HG03025 (cell line): Measurements from ENCODE around the gene WDR1.

Source experiments
- ATAC-seq: cut with Tn5 transposase; IDR thresholded peaks from one replicate; pipeline ENCODE4 v1.9.1; 2021; ENCODE audit warnings: mild to moderate bottlenecking, moderate library complexity; ENCODE audit not compliant: unreplicated experiment, low FRiP score

WDR1 gene

DNA sequence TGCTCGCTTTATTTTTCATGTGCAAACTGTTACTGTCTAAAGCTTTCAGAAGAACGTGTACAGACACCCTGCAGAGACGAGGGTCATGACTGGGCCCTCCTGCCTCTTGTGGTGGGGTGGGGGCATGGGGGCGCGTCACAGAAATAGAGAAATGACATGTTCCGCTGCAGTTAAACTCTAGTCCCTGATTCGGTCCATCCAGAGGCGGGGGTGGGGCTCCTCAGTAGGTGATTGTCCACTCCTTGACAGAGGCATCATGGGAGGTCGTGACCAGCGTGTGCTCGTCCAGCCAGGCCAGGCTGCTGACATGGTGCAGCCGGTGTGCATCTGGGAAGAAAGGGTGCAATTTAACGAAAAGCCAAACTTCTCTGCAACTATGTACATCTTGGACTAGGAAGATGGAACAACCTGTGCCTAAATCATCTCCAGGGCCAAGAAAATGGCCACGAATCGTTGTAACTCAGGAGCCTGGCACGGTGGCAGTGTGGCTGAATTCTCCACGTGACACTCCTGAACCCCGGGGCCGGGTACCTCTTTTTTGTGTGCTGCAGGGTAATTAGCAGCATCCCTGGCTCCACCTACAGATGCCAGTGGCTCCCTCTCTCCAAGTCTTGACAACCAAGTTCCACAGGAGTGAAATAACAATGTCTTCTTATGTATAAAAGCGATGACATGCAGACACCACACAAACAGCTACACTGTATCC lies 41.3 kb downstream of the WDR1 start:
- ATAC-seq, result no peak

DNA sequence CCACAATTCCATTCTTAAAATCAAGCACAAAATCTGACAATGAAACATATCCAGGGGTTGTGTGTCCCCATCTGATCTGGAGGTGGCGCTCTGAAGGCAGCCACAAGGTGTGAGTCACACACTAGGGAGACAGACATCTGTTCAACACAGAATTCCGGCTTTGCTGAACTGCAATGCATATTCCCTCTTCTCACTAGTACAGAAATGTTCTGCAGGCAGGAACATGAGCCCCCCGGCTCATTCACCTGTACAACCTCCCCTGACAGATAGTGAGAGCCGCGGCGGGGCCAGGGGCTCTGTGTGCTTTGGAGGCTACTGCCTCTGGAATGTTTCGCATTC lies 41.9 kb downstream of the WDR1 start:
- ATAC-seq, result no peak

DNA sequence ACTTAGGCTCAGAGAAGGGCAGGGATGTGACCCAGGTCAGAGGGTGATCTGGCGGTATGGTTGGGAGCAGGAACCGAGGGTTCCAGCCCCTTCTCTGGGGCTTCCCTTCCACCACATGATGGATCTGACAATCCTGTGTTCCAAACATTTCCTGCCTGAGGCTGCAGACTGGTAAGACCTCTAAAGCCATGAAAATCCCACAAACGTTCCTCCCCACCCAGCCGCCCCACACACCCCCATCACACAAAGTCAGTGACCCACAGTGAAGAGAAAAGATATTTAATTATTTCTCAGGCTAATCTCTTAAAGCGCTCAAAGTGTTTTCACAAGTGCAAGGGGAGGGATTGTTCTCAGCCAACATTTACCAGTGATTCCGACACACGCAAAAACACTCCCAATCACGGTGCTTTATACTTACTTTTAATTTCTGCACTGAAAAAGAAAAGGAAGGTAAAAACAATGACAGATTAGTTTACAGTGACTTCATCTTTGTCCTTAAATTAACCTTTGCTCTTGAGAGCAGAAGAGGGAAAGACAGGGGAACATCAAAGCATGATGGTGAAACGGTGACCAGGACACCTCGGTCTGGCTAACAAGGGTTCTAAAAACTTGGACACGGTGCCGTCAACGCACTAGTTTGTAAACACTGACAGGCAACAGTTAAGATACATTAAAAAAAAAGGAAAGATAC lies 42.4 kb downstream of the WDR1 start:
- no peak for ATAC-seq

DNA sequence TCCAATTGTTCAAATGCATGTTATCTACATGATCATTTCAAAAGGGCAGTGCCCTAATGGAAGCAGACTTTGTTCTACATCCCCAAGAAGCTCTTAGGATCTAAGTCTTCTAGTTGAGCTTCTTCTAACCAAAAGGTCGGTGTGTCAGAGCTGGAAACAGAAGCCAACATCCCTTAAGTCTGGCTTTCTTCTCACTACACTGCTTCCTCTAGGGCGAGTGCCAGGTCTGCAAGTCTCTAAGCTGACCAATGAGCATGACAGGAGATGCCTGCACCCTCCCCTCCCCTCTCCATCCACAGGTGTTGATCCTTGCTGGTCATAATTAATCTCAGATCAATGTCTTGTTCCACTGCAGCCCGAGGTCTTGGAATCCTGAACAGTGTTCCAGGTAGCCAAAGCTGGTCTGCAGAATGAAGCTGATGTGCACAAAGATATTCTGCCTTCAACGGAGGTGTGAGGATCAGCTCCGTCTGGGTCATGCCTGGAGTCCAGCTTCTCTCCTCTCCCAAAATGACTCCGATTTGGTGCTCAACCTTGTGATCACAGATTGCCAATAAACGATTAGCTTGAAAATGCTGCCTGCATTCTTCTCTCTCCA lies 44.1 kb downstream of the WDR1 start:
- no peak for ATAC-seq

DNA sequence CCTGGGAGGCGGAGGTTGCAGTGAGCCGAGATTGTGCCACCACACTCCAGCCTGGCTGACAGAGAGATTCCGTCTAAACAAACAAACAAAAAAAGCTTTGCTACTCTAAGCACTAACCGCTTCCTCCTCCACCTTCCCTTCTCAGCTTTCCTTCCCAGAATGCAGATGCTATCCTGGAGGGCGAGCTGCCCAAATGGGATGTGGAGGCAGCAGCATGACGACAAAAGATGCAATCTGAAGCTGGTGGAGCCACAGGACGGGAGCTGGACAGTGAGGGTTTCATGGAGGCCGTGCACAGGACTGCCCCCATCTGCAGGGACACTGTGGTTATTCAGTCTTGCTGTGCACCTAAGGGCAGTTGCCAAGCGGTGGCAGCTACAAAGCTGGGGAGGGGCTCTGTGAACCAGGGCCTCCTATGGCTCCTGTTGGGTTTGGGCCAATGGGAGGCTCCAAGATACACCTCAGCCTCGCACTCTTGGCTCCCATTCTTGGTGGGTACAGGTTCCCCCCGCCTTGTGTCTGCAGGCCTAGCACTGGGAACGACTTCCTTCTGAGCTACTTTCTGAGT lies 47.4 kb downstream of the WDR1 start:
- ATAC-seq, result no peak

DNA sequence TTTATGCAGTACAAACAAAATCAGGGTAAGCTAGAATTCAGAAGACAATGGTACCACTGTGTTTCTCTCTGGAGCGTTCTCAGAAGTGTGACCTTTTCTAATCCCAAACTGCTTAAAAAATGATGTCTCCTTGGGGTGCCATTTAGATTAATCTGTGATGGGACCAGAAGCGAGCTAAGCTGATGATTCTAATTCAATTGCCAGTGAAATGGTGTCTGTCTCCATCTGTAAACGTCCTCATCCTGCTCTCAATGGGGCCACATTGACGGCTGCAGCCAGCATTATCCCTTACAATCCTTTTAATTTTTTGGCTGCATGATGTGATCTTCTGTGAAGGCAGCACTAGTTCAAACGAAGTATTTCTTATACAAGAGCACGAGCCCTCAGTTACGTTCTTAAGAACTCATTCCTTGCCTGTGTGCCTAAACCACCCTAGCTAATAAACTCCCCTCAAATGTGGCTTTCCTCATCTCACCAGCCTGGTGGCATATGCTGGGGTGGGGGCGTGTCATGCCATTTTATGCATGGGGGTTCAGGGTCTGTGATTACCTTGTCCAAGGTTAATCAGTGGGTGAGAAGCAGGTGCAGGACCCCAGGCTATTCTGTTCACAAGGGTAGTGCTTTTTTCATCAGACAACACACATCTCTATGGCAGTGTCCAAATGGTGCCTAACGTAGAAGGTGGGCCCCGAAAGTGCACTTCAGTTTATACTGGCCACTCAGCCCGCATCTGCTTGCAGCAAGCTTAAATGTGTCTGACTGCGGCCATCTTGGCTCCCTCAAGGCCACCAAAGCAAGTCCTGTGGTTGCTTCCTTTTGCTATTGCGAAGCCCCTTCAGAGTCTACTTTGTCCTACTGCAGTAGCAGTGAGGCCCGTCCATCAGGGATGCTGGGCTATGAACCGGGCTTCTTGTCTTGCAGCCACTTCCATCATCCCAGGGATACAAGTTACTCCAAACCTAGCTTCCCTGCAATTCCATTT lies 49.6 kb downstream of the WDR1 start:
- ATAC-seq, result no peak

DNA sequence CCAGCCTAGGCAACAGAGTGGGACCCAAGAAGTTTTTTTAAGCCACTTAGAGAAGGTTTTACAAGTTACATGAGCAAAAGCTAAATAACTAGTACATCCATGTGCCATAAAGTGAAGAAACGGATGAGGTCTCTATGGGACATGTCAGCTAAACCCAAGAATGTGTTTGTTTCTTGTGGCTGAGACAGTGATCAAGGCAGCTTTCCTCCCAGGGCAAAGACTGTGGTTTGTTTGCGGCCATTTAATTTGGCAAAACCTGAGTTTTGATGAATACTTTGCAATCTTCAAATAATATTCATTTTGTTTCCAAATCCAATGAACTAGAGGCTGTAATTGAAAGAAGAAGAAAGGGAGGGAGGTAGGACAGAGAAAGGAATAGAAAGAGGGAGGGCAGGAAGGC lies 50.4 kb downstream of the WDR1 start:
- ATAC-seq, result no peak

DNA sequence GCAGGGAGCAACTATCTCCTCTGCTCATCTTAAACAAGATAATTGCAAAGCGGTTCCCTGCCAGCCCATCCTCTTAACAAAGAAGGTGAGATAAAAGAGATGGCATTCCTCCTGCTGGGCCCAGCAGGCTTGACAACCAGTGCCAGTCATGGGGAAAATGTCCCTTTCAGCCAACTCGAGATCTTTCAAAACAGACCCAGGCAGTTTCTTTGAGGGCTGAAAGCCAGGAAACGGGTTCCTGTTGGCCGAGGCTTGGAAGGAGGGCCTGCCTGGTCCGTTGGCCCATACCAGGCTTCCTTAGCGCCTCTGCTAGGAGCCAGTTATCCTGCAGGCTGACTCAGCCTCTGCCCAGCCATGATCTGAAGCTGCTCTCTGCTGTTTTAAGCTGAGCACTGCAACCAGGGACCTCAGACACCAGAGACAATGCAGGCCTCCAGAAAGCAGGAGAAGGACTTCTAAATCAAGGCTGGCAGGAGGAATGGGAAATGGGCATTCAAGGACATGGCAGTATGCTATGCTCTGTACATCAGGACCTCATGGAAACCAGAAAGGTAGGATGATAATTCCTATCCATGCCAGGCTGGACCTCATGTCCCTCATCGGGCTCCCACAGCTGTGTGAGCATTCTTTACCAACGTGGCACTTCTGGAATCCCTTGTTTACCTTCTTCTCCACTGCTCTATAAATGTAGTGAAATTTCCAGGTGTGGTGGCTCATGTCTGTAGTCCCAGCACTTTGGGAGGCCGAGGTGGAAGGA lies 52.9 kb downstream of the WDR1 start:
- ATAC-seq, result no peak

DNA sequence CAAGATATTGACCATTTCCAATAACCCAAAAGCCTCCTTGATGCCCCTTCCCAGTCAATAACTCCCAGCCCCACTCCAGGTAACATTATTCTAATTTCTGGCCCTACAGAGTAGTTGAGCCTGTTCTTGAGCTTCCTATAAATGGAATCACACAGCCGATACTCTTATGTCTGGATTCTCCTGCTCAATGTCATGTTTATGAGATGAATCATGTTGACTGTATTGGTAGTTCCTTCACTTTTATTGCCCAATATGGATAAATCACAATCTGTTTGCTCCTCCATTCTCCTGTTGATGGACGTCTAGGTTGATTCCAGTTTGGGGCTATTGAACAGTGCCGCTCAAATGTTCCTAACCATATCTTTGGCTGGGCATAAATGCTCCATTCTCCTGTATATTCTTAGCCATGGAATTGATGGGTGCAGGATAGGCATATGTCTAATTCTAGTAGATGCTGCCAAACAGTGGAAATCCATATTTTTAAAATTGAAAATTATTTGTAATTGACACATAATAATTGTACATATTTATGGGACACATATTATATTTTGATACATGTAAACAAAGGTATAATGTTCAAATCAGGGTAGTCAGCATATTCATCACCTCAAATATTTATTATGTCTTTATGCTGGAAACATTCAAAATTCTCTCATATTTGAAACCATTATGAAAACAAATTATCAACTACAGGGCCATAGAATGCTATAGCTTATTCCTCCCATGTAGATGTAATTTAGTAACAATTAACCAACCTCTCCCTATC lies 54.8 kb downstream of the WDR1 start:
- no peak for ATAC-seq

DNA sequence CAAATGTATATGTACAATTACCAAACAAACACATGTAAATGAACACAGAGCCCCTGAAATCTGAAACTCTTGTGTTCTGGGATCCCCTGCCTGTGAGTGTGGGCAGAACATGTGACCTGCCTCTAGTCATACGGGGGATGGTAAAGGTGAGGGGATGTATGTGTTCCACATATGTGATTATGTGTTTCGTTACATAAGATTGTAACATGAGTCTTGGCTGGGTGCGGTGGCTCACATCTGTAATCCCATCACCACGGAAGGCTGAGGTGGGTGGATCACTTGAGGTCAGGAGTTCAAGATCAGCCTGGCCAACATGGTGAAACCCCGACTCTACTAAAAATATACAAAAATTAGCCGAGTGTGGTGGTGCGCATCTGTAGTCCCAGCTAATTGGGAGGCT lies 58.2 kb downstream of the WDR1 start:
- no peak for ATAC-seq

DNA sequence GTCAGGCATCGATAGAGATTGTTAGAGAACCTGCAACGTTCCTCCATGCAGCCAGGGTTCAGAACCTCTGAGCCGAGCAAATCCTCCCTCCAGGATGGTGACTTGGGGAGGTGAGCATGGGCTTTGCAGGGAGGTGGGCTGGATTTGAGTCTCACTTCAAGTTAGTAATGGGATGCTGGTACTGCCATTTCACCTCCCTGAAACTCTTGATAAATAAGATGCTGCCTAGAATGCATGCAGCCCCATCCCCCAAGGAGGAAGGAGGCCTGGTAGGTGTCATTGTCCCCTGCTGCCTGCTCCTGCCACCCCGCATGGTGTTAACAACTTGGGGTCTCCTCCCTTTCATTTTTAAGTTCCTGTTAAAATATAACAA lies 59.6 kb downstream of the WDR1 start:
- ATAC-seq, result no peak

DNA sequence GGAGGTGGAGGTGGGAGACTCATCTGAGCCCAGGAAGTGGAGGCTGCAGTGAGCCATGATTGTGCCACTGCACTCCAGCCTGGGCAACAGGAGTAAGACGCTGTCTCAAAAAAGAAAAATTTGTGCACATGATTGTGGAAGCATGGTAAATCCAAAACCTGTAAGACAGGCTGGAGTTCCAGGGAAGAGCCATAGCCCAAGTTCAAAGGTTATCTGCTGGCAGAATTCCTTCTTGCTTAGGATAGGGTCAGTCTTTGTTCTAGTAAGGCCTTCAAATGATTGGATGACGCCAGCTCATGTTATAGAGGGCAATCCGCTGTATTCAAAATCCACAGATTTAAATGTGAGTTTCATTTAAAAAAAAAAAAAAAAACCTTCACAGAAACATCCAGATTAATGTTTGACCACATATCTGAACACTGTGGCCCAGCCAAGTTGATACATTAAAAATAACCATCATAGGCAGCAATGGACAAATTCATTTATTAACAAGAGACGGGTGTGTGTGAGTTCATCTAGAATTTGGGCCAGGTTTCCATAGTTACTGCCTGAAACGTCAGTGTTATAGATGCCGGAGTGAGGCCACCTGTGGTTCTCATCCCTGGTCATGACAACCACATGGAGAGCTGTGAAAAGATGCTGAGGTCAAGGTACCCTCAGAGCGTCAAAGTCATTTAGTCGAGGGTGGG lies 60.1 kb downstream of the WDR1 start:
- no peak for ATAC-seq

DNA sequence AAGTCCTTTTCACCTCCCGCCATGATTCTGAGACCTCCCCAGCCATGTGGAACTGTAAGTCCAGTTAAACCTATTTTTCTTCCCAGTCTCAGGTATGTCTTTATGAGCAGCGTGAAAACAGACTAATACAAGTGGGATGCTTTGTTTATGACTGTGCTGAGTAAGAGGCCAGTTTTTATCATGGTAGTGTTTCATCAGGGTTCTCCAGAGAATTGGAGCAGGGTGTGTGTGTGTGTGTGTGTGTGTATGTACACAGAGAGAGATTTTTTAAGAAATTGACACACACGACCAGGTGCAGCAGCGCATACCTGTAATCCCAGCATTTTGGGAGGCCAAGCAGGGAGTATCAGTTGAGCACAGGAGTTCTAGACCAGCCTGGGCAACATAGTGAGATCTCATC lies 60.7 kb downstream of the WDR1 start:
- no peak for ATAC-seq

DNA sequence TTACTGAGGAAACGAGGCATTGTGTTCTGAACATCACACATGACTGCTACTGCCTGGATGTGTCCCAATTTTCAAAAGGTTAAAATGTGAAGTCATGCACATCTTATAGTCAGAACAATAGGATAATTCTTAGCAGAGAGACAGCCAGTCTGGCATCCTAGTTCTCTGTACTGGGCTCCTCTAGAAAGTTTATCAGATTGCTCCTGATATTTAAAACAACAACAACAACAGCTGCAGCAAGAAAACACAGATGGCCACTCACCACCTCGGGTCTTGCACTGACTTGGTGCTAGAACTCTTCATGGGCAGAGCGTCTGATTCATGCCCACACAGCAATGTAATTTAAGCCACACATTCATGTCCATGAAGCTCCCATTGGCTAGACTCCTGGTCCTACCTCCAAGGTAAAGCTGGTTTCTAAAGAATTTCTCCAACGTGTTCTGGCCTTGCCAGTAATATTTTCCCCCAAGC lies 62.0 kb downstream of the WDR1 start:
- no peak for ATAC-seq

DNA sequence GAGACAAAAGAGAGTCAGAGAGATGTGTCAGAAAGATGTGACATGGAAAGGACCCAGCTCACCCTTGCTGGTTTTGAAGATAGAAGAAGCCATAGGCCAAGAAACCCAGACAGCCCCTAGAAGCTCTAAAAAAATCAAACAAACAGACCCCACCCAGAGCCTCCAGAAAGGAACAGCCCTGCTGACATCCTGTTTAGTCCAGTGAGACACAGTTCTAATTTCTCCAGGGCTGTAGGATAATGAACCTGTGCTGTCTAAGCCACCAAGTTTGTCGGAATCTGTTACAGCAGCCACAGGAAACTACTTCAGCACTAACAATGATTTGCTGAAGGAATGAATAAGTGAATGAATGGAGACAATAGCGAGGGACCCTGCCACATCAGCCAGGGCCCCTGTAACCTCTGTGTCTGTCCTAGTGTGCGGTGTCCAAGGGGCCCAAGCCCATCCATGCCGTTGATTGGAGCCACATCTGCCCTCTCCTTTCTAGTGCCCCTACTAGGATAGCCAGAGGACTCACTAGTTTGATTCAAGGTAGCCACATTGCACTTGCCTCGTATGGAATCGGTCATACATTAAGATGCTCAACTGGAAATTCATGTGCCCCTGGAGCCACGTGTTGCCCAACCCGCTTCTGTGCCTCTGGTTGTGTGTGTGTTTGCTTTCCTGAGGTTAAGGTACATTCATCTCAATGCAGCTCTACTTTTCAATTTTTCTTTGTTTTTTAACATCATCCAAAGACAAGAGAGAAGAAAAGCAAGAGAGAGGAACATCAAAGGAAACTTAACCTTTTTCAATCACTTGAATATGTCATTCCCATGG lies 62.8 kb downstream of the WDR1 start:
- no peak for ATAC-seq

DNA sequence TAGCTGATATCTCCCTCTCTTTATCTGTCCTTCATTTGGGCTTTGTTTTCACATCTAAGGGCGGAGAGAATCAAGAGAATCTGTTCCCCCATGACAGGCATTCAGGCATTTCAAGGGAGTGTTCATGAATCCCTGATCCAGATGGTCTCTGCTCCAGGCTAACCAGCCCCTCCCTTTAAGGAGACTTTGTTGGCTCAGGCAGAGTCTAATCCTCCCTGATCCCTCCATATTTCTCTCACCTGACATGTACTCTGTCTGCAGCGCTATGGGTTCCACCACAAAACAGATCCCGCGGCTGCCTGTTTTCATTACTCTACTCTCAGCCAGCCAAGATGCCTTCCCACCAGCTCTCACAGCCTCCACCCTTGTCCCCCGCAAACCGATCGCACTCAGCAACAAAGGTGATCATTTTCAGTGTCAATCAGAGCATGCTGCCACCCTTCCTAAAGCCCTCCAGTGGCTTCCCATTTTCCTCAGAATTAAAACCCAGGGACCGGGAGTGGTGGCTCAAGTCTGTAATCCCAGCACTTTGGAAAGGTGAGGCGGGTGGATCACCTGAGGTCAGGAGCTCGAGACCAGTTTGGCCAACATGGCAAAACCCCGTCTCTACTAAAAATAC lies 65.0 kb downstream of the WDR1 start:
- ATAC-seq, result no peak

DNA sequence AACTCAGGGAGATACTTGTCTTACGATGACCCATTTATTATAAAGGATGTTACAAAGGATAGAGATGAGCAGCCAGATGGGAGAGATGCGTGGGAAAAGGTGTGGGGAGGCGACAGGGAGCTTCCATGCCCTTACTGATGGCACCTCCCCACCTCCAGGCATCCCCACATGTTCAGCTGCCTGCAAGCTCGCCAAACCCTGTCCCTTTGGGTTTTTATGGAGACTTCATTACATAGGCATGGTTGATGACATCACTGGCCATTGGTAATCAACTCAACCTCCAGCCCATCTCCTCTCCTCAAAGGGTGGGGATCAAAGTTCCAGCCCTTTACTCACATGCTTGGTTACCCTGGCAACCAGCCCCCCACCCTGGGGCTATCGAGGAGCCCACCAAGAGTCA lies 65.9 kb downstream of the WDR1 start:
- ATAC-seq, result no peak
